Keratinocyte (primary cell): ENCODE measurements around the gene ANKRD44. TPM values are rescaled to one million over a fixed set of nuclear protein-coding genes. Genes with fewer than 3 reads are reported as not detected.

ENCODE experiments used
- DNase-seq: peaks from one replicate; pipeline ENCODE4 v3.0.0-alpha.2; 2011; ENCODE audit warnings: low read depth, missing footprints, low spot score
- FAIRE-seq: peaks from 2 replicates; lab custom pipeline; 2011; peaks lifted over from hg19 to GRCh38; lab: Jason Lieb, UNC
- H2AFZ ChIP-seq: 2 replicates; pipeline ENCODE4 v1.6.0; 2012; ENCODE audit warnings: low read length, control low read depth, inconsistent platforms; ENCODE audit not compliant: control insufficient read depth
- H3K27ac ChIP-seq: 2 replicates; pipeline ENCODE4 v1.5.1; 2011; ENCODE audit warnings: low read length; ENCODE audit not compliant: control insufficient read depth, insufficient read depth
- H3K27me3 ChIP-seq: 3 replicates; pipeline ENCODE4 v1.6.0; 2011; ENCODE audit warnings: low read length; ENCODE audit not compliant: control insufficient read depth, insufficient read depth; ENCODE audit errors: extremely low read depth
- H3K36me3 ChIP-seq, 2 experiments: 2 replicates in 1 of 2; 3 replicates in 1 of 2; pipeline ENCODE4 v1.5.1; 2011; ENCODE audit warnings: low read length in 2 of 2, mild to moderate bottlenecking in 1 of 2; ENCODE audit not compliant: control insufficient read depth in 2 of 2, insufficient read depth in 2 of 2; ENCODE audit errors: extremely low read depth in 1 of 2
- H3K4me1 ChIP-seq: 3 replicates; pipeline ENCODE4 v1.5.1; 2011; ENCODE audit warnings: low read length; ENCODE audit not compliant: control insufficient read depth, insufficient read depth; ENCODE audit errors: extremely low read depth
- H3K4me2 ChIP-seq: 3 replicates; pipeline ENCODE4 v1.6.0; 2011; ENCODE audit warnings: low read depth, low read length; ENCODE audit not compliant: control insufficient read depth, insufficient read depth; ENCODE audit errors: extremely low read depth
- H3K4me3 ChIP-seq, 3 experiments: fragments of 200-600 bp in 1 of 3; sonication (generic) in 1 of 3; 2 replicates in 2 of 3; 3 replicates in 1 of 3; pipeline ENCODE4 v1.5.1; 2011 to 2016; ENCODE audit warnings: low read length in 3 of 3, mild to moderate bottlenecking in 3 of 3, control low read depth in 2 of 3, inconsistent platforms in 1 of 3, low read depth in 1 of 3, mixed read lengths in 1 of 3, mixed run types in 1 of 3, moderate library complexity in 1 of 3; ENCODE audit not compliant: control insufficient read depth in 2 of 3, insufficient read depth in 2 of 3; ENCODE audit errors: extremely low read depth in 1 of 3
- H3K79me2 ChIP-seq: 2 replicates; pipeline ENCODE4 v1.6.0; 2012; ENCODE audit warnings: low read length; ENCODE audit not compliant: control insufficient read depth, insufficient read depth
- H3K9ac ChIP-seq: 3 replicates; pipeline ENCODE4 v1.6.0; 2011; ENCODE audit warnings: low read length; ENCODE audit not compliant: control insufficient read depth, insufficient read depth; ENCODE audit errors: extremely low read depth
- H3K9me1 ChIP-seq: 3 replicates; pipeline ENCODE4 v1.6.0; 2011; ENCODE audit warnings: low read length; ENCODE audit not compliant: control insufficient read depth, insufficient read depth; ENCODE audit errors: extremely low read depth
- H3K9me3 ChIP-seq: 2 replicates; pipeline ENCODE4 v1.5.1; 2012; ENCODE audit warnings: low read depth, low read length; ENCODE audit not compliant: control insufficient read depth
- H4K20me1 ChIP-seq: 3 replicates; pipeline ENCODE4 v1.6.0; 2011; ENCODE audit warnings: low read length; ENCODE audit not compliant: control insufficient read depth, insufficient read depth; ENCODE audit errors: extremely low read depth
- CTCF ChIP-seq, 3 experiments: IDR thresholded peaks in 1 of 3; conservative IDR thresholded peaks in 1 of 3; optimal IDR thresholded peaks in 1 of 3; 2 replicates in 2 of 3; 3 replicates in 1 of 3; pipeline versions ENCODE3 to v1.5.1; 2011; ENCODE audit warnings: low read length in 3 of 3, mild to moderate bottlenecking in 3 of 3, moderate library complexity in 2 of 3, control low read depth in 1 of 3, inconsistent platforms in 1 of 3; ENCODE audit not compliant: insufficient read depth in 2 of 3; ENCODE audit errors: extremely low read depth in 1 of 3
- EZH2 ChIP-seq: IDR thresholded peaks from one replicate; pipeline ENCODE4 v1.6.1; 2012; ENCODE audit warnings: inconsistent platforms, mild to moderate bottlenecking, low read length, moderate library complexity
- dilution Hi-C: fragments of 300-500 bp; cut with MboI; formaldehyde crosslinking; loops from one replicate; pipeline ENCODE4 v1.7.0; 2020; ENCODE audit warnings: low sequenced_read_pairs; ENCODE audit not compliant: extremely low pct_ligation_motif_present
- polyA plus RNA-seq, 5 experiments: library from polyadenylated mRNA; depleted of rRNA in 3 of 5; stranded (reverse) in 3 of 5; stranded (forward) in 1 of 5; unstranded in 1 of 5; fragments of >200 nt; gene quantifications; 1 replicate in 1 of 5; 2 replicates in 3 of 5; 3 replicates in 1 of 5; pipeline versions ENCODE4 v1.2.1 to v1.2.3, GENCODE V29; 2011 to 2012; ENCODE audit warnings: missing spikeins in 2 of 5, low read depth in 1 of 5, low replicate concordance in 1 of 5

ANKRD44 gene
- polyA plus RNA-seq, 1 donor (not counting 4 experiments of a cell fraction or from before 2014, with no cell fraction given): 0.35 TPM

- H3K79me2 ChIP-seq: no peaks in the 10 kb centered on the region
- FAIRE-seq (no peak), DNase-seq (no peak)
- no peak overlapping the region for H3K9ac ChIP-seq
- no peak overlapping the region for H3K27ac ChIP-seq
- H4K20me1 ChIP-seq: no peaks in the 10 kb centered on the region
- dilution Hi-C loops: no loop called here
- no peaks in the 10 kb centered on the region for H3K4me1 ChIP-seq
- H2AFZ ChIP-seq: no peak overlapping the region
- no peak overlapping the region for H3K4me2 ChIP-seq
- H3K4me3 ChIP-seq: no peak overlapping the region
- no peaks in the 10 kb centered on the region for H3K9me1 ChIP-seq
- no peaks in the 10 kb centered on the region for H3K36me3 ChIP-seq
- H3K27me3 ChIP-seq: no peaks in the 10 kb centered on the region
- no peak for TF ChIP-seq CTCF (optimal IDR thresholded peaks at IDR 0.05 in 1 of 3, IDR thresholded peaks at IDR 0.05 in 1 of 3, conservative IDR thresholded peaks at IDR 0.05 in 1 of 3; ENCODE audit: extremely low read depth in 1 of 3, insufficient read depth in 2 of 3, low read length in 3 of 3)
- no peak for TF ChIP-seq EZH2
- no peaks in the 10 kb centered on the region for H3K9me3 ChIP-seq
Measured at GRCh38 chr2:197088694-197089093, 221.9 kb downstream of the ANKRD44 start.

- TF ChIP-seq CTCF (optimal IDR thresholded peaks at IDR 0.05 in 1 of 3, IDR thresholded peaks at IDR 0.05 in 1 of 3, conservative IDR thresholded peaks at IDR 0.05 in 1 of 3; ENCODE audit: extremely low read depth in 1 of 3, insufficient read depth in 2 of 3, low read length in 3 of 3): no peak
- TF ChIP-seq EZH2: no peak
- Histone ChIP-seq H3K9me3 (no peaks in the 10 kb centered on the region), H4K20me1 (no peaks in the 10 kb centered on the region), H2AFZ (no peak overlapping the region), H3K79me2 (no peaks in the 10 kb centered on the region), H3K4me1 (no peaks in the 10 kb centered on the region), H3K9ac (no peak overlapping the region), H3K4me2 (no peak overlapping the region), H3K9me1 (no peaks in the 10 kb centered on the region), H3K4me3 (no peak overlapping the region), H3K36me3 (no peaks in the 10 kb centered on the region), H3K27ac (no peak overlapping the region), H3K27me3 (no peaks in the 10 kb centered on the region)
- FAIRE-seq (no peak), DNase-seq (no peak)
- dilution Hi-C loops: no loop called here
Measured at GRCh38 chr2:197086500-197086899, 224.1 kb downstream of the ANKRD44 start.
